Measurements from ENCODE around the gene ATP8A1.
"Not testable (repeated sequence)": the region's sequence is repeated elsewhere in the genome, so short reads cannot be mapped to it uniquely, and the experiment has no call there.

Gene ATP8A1

GRCh38 chr4:42501624-42502401, 155.1 kb downstream of the ATP8A1 start:
- no peak for DNase-seq (ENCODE audit: low read depth)

DNA sequence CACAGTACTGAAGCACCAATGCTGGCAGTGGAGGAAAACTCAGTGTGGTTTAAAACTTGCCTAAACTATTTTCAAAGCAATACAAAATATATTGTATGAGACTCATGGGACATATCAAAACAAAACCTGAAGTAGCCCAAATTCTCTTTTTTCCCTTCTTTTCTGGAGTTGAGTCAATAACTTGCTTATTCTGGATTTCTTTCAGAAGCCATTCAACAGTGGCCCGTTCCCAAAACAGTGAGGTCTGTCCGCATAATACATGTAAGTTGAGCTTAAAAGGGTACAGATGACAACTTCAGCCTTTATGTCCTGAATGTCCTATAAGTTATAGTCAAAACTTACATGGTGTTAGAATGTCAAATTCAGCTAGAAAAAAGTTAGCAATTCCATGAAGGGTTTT, 158.9 kb downstream of the ATP8A1 start:
- DNase-seq (ENCODE audit: low read depth) = no peak

- DNase-seq (ENCODE audit: low read depth) = no peak
These were observed 159.6 kb downstream of the ATP8A1 start for GRCh38 chr4:42497142-42497910.

GRCh38 chr4:42492962-42493361, 163.9 kb downstream of the ATP8A1 start:
- no peak for DNase-seq (ENCODE audit: low read depth)

- no peak for DNase-seq (ENCODE audit: low read depth)
These were observed 166.9 kb downstream of the ATP8A1 start for GRCh38 chr4:42490015-42490414.

DNA sequence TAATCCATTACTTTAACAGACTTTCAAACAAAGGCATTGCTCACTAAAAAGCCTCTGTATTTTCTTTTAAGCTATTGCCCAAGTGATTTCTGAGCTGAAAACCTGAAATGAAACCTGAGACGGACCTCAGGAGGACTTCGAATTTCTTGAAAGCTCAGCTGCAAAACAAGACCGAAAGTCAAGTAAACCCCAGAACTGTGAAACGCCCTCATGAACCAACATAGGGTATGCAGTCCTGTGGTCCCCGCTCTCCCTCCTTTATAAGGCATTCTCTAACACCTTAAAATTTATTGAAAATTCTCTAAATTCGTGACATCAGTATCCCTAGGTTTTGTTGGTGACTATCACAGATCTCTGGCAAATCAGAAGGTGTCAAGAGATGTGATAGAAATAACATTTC, 167.8 kb downstream of the ATP8A1 start:
- no peak for DNase-seq (ENCODE audit: low read depth)

GRCh38 chr4:42488554-42488953, 168.4 kb downstream of the ATP8A1 start:
- DNase-seq (ENCODE audit: low read depth) = no peak

DNA sequence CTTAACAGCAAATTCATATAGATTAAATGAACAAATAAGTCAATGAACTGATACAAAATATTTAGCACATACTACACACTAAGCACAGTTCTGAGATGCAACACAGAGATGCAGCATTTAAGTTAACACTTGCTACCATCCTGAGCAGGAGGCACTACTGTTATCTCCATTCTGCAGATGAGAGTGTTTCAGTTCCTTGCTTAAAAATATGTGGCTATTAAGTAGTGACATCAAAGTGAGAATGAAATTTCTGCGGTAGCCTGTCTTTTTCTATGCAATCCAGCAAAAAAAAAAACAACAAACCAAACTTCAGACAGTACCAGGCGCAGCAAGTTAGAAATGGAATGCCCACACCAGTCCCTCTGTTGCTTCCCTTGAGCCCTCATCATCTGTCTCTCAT, 168.8 kb downstream of the ATP8A1 start:
- DNase-seq (ENCODE audit: low read depth) = no peak

DNA sequence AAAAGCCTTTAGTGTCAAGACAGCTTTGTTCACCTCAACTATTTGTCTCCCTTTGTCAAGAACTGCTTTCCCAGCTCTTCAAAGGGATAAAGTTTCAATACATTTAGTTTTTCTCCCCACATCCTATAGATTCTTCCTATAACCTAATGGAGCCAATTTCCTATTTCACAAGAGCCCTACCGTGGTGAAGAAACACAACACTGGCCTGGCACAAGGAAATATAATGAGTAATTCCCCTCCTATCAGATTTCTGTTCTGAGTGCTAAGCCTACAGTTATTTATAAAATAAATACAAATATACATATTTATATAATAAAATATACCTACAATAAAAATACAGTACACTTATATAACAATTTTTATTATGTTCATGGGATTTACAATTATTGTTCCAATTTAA, 169.7 kb downstream of the ATP8A1 start:
- no peak for DNase-seq (ENCODE audit: low read depth)

GRCh38 chr4:42486156-42486555, 170.7 kb downstream of the ATP8A1 start:
- DNase-seq (ENCODE audit: low read depth) = not testable (repeated sequence)

DNA sequence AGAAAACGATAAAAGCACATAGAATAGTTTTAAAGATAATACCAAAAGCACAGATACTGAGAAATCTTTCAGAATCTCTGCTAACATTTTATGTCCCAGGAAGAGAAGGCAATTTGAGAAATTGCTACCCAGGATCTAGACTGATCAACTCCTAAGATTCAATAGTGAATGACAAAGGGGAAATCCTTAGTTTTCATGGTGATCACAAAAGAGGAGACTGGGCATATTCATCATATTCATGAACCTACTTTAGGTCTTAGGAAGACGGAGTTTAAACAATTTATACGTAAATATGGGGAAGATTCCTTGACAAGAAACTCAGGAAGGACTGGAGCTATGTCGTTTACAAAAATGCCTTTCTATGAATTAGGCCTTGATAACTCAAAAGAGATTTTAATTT, 172.3 kb downstream of the ATP8A1 start:
- DNase-seq (ENCODE audit: low read depth) = no peak

GRCh38 chr4:42483426-42484379, 173.2 kb downstream of the ATP8A1 start:
- DNase-seq (ENCODE audit: low read depth) = no peak

GRCh38 chr4:42482516-42483327, 174.2 kb downstream of the ATP8A1 start:
- DNase-seq (ENCODE audit: low read depth) = no peak

DNA sequence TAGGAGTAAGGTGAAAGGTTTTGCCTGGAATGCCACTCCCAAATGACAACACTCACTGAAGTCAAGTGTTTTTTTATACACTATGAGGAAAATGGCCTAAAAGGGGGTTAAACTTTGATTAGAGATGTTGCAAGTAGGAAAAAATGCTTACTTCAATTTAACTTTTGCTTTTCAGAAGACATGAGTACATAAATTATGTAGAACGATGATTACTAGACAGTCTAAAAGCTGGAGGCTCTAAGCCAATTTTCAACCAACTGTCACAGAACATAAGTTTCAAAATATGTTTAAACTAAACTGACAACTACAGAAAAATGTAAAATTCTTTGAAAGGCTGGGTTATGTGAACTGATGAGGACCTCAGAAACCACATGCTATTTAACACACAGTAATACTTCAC, 176.2 kb downstream of the ATP8A1 start:
- no peak for DNase-seq (ENCODE audit: low read depth)

GRCh38 chr4:42480281-42480680, 176.6 kb downstream of the ATP8A1 start:
- no peak for DNase-seq (ENCODE audit: low read depth)

- no peak for DNase-seq (ENCODE audit: low read depth)
These were observed 178.0 kb downstream of the ATP8A1 start for GRCh38 chr4:42478946-42479345.

- no peak for DNase-seq (ENCODE audit: low read depth)
These were observed 178.4 kb downstream of the ATP8A1 start for GRCh38 chr4:42478509-42478908.

- no peak for DNase-seq (ENCODE audit: low read depth)
These were observed 182.5 kb downstream of the ATP8A1 start for GRCh38 chr4:42474406-42474805.

- no peak for DNase-seq (ENCODE audit: low read depth)
These were observed 183.7 kb downstream of the ATP8A1 start for GRCh38 chr4:42473071-42473684.

- no peak for DNase-seq (ENCODE audit: low read depth)
These were observed 185.0 kb downstream of the ATP8A1 start for GRCh38 chr4:42471896-42472295.

DNA sequence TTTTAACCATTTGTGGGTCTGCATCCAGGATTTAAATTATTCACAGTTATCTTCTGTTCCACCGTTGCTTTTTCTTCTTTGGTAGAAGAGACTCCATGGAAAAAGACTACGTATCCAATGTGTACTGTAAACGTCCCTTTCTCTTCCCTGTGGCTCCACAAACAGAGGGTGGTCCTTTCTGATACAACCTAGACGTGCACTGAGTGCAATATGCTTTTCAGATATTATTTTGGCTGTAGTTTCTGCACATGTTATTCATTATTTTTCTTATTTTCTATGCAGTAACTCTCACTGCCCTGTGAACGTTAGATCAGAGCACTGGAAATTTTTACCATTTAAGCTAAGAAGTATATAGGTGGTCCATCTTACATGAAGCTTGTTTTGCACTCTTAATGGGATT, 186.9 kb downstream of the ATP8A1 start:
- DNase-seq (ENCODE audit: low read depth) = no peak

Measured in GM04503 (cell line).